Activated CD8-positive, alpha-beta memory T cell treated with anti-CD3 and anti-CD28 coated beads for 36 hours (primary cell): ENCODE results near the gene RAB11FIP4. TPM values are rescaled to one million over a fixed set of nuclear protein-coding genes. Genes with fewer than 3 reads are reported as not detected.

Source experiments
- CTCF ChIA-PET: fragments of 350-600 bp; sonication (Branson Sonifier 250); formaldehyde crosslinking; loops from one replicate; lab custom pipeline; 2021; ENCODE audit warnings: antibody characterized with exemption; lab: Charles Lee
- POLR2A ChIA-PET: fragments of 350-600 bp; sonication (Branson Sonifier 250); formaldehyde crosslinking; loops from one replicate; lab custom pipeline; 2021; ENCODE audit warnings: antibody characterized with exemption; lab: Charles Lee
- total RNA-seq, 2 experiments: library from RNA; stranded (reverse); gene quantifications; one replicate each; pipeline ENCODE4 v1.2.3, GENCODE V29; 2021

RAB11FIP4 gene
- total RNA-seq, 2 experiments from 2014 or later, result 14.8 to 17.8 TPM

DNA sequence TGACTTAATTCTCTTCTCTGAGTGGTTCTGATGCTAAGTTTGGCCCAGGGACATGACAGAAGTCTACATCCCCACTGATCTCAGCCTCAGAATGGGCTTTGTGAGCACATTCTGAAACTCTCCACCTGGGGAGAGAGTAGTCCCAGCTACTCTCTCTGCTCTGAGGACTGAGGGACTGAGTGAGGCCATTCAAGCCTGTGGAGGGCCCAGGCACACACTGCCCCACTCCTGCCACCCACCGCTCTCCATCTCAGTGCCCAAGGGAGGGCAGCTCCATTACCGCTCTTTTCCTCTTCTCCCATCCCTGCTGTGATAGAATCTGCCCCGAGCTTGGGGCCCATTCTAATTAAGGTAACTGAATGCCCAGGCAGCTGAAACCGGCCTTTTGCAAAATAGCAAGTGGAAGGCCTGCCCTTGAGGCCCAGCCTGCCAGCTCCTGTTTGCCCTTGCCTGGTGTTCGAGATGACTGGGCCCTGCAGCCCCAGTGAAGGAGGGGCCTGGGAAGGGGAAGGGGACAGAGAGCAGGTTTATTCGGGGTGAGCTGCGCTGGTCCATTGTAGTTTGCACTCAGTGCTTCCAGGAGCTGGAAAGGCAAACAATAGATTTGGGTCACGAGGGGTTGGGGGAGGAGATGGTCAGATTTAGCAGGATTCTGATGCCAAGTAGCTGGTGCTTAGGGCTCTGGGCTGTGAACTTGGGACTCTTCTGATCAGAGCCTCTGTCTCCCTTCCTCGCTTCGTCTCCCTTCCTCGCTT lies 76.2 kb downstream of the RAB11FIP4 start:
- ChIA-PET POLR2A (no interaction called here), CTCF (interaction anchor here (1.5 kb wide), 1 partner anchor 30 kb away, joined by 3 read pairs; no protein-coding TSS in a partner anchor)

DNA sequence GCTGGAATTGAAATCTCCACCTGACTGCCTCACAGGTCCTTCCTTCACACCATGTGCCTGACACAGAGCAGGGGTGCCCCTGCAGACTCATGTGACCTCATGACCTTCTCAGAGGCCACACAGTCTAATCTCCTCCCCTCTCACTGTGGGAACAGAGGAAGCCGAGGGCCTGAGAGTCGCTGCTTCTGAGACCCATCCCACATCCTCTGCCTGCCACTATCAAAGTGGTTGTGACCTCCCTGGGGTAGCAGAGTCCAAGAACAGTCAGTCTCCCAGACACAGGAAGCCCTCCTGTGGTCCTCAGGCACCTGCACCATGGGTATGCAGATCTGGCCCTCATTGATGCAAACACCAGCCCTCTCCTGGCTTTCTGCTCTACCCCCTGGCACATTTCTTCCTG lies 78.5 kb downstream of the RAB11FIP4 start:
- ChIA-PET POLR2A (no interaction called here), CTCF (interaction anchor here (1.0 kb wide), 1 partner anchor 40 kb away, joined by 3 read pairs; no protein-coding TSS in a partner anchor)

DNA sequence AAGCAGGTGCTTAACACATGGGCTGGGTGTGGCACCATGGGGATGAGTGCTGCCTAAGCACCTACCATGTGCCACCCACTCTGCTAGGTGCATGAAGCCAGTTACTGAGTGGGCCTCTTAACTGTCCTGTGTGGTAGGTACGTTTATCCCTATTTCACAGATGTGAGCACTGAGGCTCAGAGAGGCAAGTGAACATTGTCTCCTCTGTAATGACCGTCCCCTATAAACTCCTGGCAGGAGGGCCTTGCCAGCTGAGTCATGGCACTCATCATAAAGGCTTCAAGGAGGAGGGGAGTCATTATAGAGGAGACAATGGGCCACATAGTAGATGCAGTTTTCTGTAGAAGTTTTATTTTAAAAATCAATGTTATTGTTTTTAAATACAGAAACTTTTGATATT lies 79.1 kb downstream of the RAB11FIP4 start:
- ChIA-PET POLR2A (no interaction called here), CTCF (no interaction called here)

DNA sequence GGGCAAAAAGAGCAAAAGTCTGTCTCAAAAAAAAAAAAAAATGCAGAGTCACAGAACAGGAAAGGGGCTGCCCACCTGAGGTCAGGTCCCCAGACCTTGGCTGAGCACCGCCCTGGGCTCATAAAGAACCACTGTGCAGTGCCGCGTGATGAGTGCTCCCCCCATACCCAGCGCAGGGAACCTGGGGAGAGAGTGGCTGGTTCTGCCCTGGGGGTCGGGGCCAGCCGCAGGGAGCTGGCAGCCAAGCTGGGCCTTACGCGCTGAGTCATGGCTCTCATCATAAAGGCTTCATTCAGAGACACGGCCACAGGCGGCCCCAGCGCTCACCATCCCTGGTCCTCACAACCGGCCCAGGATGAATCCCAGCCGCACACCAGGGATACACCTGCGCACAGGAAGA lies 80.7 kb downstream of the RAB11FIP4 start:
- POLR2A ChIA-PET, result interaction anchor here (0.7 kb wide), 1 partner anchor 111 kb away, joined by 4 read pairs; no protein-coding TSS in a partner anchor
- CTCF ChIA-PET, result no interaction called here

DNA sequence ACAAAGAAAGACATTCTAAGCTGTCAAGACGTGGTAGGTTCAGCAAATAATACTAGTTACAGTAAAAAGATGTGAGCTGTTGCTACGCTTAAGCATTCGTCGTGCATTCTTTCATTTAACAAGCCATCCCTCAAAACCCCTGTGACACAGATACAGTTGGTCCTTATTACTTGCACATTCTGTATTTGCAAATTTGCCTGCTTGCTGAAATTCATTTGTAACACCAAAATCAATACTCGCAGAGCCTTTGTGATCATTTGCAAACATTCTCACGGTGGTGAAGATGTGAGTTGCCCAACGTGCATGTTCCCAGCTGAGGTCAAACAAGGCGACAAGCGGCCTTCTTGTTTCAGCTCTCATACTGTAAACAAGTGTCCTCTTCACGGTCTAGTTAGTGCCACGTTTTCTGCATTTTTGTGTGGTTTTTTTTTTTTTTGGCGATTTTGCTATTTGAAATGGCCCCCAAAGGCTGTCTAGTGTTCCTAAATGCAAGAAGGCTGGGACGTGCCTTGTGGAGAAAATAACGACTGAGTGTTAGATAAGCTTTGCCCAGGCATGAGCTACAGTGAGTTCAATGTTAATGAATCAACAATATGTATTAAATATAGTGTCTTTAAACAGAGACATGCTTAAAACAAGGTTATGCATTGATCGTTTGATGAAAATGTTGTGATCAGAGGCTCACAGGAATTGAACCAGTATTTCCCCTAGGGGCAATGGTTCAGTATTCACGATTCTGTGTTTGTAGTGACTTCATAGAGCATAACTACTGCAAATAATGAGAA lies 84.1 kb downstream of the RAB11FIP4 start:
- ChIA-PET POLR2A (no interaction called here), CTCF (interaction anchor here (0.7 to 1.4 kb wide), 2 partner anchors 39 to 47 kb away, joined by 3 read pairs; no protein-coding TSS in a partner anchor)

DNA sequence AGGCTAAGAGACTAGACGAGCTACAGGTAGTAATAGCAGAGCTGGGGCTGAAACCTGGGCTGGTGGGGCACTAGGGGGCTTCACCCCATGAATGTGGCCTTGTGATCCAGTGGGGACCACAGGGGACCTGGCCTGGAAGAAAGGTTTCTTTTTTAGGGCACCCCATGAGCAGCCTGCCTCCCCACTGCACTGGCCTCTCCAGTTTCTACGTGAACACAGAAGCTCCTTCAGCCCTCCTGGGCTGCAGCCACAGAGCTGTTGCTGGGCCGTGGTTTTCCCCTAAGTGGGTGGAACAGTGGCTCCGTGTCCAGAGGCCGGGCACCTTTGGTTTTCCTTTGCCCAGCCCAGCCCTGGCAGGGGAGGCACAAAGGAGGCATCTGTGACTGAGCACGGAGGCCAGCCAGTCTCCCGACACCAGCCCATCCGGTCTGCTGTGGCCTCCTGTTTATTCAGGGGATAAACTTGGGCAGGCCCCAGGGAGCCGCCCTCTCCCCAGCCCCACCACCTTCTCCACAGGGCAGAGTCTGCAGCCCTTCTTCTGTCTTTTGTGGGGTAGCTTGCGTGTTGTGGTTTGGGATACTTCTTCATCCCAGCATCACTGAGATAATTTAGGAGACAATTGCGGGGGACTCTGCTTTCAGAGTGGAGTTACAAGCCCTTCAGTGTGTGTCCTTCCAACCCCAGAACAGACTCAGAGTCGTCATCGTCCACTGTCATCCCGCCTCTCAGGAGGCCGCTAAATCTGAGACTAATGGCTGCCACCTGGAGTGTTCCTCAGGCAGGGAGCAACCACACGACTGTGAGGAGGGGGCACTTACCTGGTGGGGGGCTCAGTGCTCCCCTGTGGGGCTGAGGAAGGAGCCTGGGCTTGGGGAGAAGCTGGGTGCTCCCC lies 85.3 kb downstream of the RAB11FIP4 start:
- ChIA-PET CTCF (no interaction called here), POLR2A (no interaction called here)

DNA sequence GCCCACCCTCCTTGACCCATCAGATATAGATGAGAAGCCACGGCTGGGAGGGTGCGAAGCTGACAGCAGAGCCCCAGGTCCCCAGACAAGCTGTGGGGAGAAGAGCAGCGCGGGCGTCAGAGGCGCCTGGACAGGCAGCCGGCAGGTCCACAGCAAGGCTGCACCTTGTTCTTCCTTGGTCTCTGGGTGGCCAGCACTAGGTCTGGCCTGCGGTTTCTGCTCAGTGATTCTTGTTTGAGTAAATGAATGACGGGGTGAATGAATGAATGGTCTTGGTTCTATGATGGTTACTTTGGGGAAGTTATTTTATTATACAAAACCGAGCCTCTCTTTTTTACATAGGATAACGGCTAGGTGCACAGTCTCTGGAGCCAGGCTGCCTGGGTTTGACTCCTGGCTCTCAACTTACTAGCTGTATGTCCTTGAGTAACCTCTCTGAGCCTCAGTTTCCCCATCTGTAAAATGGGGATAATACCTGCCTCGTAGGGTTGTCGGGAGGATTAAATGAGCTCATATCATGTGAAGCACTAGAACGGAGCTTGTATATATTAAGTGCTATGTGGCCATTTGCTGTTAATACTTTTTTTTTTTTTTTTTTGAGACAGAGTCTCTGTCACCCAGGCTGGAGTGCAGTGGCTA lies 86.1 kb downstream of the RAB11FIP4 start:
- ChIA-PET POLR2A (no interaction called here), CTCF (no interaction called here)

DNA sequence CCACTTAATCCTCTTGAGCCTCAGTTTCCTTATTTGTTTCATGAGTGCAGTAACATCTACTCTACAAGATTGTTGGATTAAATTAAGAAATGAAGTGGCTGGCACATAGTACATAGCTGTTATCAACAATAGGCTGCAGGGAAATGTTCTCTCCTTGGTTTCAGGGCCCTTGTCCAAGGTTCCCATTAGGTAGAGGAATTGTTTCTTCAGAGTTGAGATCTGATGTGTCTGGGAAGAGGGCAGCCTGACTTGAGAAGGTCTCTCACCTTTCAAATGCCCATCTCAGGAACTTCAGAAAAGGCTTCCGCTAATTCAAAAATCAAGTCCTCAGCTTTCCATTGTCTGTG lies 87.6 kb downstream of the RAB11FIP4 start:
- ChIA-PET CTCF (interaction anchor here (0.7 to 0.9 kb wide), 3 partner anchors 42 to 732 kb away, joined by 3 to 4 read pairs (median 3); no protein-coding TSS in a partner anchor), POLR2A (no interaction called here)

DNA sequence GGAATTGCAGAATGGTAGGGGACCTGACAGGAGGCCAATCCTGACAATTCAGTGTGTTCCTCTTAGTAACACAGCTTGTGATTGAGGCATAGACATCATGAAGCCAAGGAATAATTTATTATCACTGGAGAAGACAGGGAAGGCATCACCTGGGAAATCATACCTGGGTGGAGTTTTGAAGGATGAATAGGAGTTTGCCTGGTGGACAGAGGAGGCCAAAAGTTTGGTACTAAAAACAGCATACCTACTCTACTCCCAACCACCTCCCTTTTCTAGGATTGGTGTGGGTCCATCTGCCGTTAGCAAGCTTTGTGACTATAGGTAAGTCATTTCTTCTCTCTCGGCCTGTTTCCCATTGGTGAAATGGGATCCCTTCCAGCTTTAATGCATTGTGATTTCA lies 88.0 kb downstream of the RAB11FIP4 start:
- POLR2A ChIA-PET, result no interaction called here
- CTCF ChIA-PET, result interaction anchor here (0.7 to 0.9 kb wide), 2 partner anchors 43 to 148 kb away, joined by 3 to 4 read pairs; no protein-coding TSS in a partner anchor

DNA sequence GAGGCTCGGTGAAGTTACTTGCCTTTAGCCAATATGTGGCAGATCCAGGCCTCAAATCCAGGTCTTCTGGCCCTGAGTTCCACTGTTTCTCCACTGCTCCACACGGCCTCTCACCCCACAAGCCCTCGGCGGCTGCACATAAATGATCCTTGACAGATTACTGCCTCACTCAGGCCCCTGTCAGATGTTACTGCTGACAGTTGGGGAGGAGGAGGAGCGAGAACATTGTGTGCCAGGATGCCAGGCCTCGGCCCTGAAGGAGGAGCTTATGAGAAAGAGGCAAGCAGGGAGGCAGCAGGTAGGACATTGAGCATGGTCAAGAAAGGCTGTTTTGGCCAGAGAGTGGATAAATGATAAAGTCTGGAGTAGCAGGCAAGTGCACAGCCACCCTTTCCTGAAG lies 88.6 kb downstream of the RAB11FIP4 start:
- ChIA-PET CTCF (interaction anchor here (0.7 to 1.3 kb wide), 2 partner anchors 9 to 63 kb away, joined by 3 read pairs; no protein-coding TSS in a partner anchor), POLR2A (no interaction called here)

DNA sequence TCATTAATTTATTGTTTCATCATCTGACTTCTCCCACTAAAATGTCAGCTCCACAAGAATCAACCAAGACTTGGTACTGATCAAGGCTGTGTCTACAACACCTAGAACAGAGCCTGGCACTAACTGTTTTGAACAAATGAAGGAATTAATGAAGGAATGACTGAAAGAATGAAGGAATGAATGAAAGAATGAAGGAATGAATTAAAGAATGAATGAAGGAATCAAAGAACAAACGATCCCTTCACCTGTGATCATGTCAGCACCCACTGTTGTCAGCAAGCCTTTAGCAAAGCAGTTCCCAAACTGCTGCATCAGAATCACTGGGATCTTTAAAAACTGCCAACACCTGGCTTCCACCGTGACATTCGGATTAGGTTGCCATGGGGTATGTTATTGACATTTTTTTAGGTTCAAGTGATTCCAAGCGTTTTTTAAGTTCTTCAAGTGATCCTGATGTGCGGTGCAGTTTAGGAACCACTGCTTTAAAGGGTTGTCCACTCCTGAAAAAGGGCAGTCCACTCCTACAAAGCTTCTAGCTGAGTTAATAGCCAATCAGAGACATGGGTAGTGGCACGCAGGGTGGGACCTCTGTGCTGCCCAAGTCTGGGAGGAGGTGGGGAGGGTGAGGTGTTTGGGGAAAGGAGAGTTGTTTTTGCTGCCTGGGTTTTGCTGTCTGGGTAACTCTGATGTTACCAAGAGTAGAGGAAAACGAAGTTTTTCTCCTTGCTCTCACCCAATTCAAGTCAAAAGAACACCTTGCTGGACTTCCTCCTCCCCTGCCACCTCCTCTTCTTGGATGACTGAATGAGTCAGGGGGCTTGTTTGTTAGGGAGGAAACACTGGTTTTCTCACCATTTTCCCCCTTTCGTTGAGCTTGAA lies 89.7 kb downstream of the RAB11FIP4 start:
- ChIA-PET POLR2A (interaction anchor here (1.1 kb wide), 1 partner anchor 27 kb away, joined by 3 read pairs; no protein-coding TSS in a partner anchor), CTCF (interaction anchor here (1.3 kb wide), 1 partner anchor 8 kb away, joined by 3 read pairs; no protein-coding TSS in a partner anchor)

DNA sequence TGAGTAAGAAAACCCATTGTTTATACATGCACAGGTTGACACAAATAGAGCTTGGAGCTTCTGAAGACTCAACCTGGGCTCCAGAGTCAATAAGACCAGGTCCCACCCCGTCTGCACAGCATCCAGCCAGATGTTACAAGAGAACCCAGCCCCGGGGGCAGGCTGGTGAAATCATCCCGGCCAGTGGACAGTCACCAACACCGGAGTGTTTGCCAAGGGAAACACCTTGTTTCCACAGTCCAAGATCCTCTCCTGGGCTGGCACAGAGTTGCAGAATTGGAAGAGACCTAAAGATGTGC lies 90.3 kb downstream of the RAB11FIP4 start:
- POLR2A ChIA-PET, result interaction anchor here (1.1 kb wide), 1 partner anchor 27 kb away, joined by 3 read pairs; no protein-coding TSS in a partner anchor
- CTCF ChIA-PET, result no interaction called here

DNA sequence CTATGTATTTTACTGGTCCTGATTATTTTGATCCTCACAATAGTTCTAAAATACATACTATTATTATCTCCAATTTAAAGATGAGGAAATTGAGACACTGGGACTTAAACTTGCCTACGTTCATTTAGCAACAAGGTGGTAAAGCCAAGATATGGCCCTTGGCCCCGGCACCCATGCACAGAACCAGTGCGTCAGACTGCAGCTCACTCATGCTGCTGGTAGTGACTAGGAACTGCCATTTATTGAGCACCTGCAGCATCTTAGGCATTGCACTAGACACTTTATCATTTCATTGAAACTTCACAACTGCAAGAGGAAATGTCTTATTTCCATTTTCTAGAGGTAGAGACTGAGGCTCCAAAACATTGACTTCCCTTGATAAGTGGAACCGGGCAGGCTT lies 93.3 kb downstream of the RAB11FIP4 start:
- ChIA-PET POLR2A (no interaction called here), CTCF (no interaction called here)

DNA sequence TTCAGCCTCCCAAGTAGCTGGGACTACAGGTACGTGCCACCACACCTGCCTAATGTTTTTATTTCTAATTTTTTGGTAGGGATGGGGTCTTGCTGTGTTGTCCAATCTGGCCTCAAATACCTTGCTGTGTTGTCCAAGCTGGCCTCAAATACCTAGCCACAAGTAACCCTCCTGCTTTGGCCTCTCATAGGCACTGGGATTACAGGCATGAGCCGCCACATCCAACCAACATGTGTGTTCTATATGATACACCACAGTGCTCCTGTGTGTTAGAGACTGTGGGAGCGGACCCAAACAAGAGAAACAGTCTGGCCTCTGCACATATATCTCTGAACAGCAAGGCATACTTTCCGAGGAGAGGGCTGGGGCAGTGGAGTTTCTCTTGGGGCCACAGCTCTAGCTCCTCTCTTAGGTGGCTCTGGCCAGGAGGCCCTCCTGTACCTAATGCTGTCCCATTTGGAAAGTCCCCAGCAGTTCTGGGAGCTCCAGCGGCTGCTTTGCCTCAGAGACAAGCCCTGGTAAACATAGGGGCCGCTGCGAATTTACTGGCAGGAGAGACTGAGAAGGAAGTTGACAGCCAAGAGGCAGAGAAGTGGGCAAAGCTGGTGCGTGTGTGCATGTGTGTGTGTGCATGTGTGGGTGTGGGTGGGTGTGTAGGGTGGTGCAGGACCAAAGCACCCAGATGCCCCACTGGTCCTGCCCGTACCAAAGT lies 95.0 kb downstream of the RAB11FIP4 start:
- POLR2A ChIA-PET, result interaction anchor here (4.2 kb wide), 1 partner anchor 23 kb away, joined by 38 read pairs; no protein-coding TSS in a partner anchor
- CTCF ChIA-PET, result interaction anchor here (1.0 kb wide), 1 partner anchor 97 kb away, joined by 3 read pairs; no protein-coding TSS in a partner anchor

DNA sequence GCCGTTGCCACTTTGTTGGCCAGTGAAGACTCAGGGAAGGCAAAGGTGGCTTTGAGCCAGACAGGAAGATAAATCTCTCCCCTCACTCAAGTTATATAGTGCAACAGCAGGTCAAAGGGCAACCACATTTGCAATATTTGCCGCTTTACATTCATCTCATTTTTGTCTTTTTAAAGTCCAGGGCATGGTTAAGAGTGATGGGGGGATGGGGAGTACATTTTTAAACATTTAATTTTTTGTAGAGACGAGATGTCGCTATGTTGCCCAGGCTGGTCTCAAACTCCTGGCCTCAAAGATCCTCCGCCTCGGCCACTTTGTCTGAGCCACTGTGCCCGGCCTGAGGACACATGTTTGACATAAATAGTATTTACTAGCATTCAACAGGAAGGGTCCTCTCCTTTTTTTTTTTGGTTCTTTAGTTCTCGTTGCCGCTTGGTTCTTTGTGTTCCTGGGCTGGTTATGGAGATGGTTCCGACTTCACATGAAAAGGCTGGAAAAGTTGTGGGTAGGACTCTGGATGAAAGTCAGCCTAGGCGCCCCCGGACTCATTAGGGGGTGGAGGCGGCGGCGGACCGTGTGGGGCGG lies 95.7 kb downstream of the RAB11FIP4 start:
- ChIA-PET CTCF (interaction anchor here (0.9 to 1.4 kb wide), 5 partner anchors 11 to 98 kb away, joined by 3 to 8 read pairs (median 5); no protein-coding TSS in a partner anchor), POLR2A (interaction anchor here (0.7 to 4.2 kb wide), 4 partner anchors 11 to 37 kb away, joined by 3 to 38 read pairs (median 4); no protein-coding TSS in a partner anchor)

DNA sequence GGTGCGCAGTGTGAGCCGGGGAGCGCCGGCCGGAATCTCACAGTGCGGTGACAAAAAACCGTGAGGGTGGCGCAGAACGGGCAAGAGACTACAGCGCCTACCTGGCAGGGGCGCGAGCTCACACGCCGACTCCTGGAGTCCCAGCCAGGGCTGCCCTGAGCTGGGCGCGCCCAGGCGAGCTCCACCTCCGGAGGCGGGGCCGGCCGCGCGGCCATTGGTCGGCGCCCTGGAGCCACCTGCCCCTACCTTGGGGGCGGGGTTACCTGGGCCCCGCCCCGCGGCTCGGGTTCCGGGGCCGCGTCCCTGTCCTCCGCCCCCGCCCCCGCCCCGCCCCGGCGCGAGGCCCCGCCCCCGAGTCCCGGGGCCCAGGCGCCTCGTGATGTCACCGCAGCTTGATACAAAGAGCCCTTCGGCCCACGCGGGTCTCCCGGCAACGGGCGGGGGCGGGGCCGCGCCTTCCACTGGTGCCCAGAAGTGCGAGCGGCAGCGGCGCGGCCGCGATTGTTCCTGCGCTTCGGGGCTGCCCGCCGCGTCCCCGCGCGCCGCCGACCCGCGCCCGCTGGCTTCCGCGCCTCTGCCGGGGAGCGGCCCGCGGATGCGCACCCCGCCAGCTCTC lies 96.3 kb downstream of the RAB11FIP4 start:
- ChIA-PET POLR2A (interaction anchor here (0.7 to 4.2 kb wide), 4 partner anchors 11 to 37 kb away, joined by 3 to 38 read pairs (median 4); no protein-coding TSS in a partner anchor), CTCF (interaction anchor here (0.9 to 1.4 kb wide), 4 partner anchors 11 to 24 kb away, joined by 3 to 8 read pairs (median 6); no protein-coding TSS in a partner anchor)
